ENCODE data around the gene CD53.

CD53 gene

DNA sequence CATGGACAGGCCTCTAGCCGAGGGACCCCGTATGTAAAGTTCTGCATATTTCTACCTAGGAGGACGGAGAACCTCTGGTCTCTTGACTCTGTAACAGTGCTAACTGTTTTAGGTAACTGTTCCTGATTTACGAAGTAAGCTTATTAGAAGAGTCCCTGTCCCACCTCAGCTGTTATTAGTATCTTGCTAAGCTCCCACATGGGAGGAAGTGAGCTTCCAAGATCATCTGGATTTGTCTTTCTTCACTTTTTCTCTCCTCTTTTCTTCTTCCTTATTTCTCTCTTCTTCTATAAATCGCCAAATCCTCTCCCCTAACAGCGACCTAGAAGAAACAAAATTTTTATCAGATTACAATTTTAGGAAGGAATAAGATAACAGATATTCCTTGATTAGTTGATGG lies 4.4 kb downstream of the CD53 start:
- no peak for DNase-seq

DNA sequence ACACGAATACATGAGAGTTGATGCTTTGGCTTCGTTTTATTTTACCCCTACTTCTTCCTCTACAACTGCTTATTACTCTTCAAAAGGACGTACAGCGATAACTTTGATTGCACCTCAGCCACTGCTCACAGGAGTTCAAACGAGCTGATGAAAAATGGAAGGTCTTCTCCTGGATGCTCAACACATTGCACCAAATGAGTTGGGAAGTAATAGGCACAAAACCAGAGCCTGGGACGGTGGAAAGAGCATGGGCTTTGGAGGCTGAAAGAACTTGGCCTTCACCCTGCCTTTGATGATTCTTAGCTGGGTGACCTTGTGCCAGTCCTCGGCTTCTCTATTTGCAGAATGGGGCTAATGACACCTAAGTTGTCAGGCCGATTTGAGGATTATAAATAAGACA lies 4.8 kb downstream of the CD53 start:
- DNase-seq, result no peak

DNA sequence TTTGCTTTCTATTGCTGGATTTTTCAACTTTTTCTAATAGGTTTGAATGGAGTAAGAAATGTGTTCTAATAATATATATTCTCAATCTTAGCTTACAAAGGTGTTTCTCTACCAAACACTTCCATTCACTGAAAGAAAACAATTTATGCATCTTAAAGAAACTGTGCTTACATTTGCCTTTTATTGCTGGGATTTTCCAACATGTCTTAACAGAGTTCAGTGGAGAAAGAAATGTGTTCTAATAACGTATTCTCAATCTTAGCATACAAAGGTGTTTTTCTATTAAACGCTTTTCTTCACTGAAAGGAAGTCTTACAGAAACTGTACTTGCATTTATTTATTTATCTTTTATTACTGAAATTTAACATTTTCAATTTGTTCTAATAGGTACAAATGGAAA lies 5.6 kb downstream of the CD53 start:
- no peak for DNase-seq

DNA sequence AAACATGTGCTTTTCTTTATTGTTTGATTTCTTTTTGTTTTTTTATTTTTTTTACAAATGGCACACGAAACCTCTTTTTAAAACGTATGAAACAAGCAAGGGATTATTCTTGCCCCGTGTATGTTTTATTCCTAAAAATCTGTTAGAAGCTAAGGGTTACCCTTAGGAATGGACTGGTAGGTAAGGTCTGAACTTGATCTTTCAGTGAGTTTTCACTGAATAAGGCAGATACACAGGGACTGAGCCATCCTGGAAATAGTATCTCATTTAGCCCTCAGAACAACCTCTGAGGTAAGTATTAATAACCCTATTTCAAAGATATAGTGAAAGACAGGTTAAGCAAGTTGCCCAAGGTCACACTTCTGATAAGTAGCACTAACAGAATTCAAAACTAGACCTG lies 6.0 kb downstream of the CD53 start:
- no peak for DNase-seq

DNA sequence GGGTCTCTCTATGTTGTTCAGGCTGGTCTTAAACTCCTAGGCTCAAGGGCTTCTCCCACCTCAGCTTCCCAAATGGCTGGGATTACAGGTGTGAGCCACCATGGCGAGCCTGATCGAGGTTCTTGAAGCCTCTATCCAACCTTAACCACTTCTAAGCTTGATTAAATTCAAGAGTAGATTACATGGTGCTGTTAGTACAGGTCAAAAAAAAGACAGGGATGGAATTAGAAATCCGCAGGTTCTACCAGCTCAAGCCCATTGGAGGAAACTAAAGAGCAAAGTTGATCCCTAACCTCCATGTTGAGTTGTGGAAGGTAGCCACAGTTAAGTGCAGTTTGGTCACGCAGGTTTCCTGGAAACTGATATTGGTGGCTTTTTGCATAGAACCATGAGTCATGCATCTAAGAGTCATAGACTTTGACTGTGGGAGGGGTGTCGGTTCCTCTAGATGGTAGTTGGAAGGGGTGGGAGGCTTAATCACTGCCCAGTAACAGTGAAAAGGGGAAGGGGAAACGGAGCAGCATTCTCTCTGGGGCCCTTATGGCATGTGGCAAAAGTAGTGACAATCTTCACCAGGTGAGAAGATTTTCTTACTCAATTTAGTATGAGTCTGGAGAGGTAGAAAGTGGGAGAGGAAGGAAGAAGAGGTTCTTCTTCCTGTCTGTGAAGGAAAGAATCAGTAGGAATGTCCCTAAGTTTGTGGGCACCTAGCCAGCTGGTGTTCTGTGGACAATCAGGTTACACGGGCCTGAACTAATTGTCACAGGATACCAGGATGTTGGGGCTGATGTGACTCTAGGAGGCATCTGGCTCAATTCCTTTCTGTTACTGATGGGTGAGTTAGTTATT lies 7.0 kb downstream of the CD53 start:
- DNase-seq, result peak; percentile 77

DNA sequence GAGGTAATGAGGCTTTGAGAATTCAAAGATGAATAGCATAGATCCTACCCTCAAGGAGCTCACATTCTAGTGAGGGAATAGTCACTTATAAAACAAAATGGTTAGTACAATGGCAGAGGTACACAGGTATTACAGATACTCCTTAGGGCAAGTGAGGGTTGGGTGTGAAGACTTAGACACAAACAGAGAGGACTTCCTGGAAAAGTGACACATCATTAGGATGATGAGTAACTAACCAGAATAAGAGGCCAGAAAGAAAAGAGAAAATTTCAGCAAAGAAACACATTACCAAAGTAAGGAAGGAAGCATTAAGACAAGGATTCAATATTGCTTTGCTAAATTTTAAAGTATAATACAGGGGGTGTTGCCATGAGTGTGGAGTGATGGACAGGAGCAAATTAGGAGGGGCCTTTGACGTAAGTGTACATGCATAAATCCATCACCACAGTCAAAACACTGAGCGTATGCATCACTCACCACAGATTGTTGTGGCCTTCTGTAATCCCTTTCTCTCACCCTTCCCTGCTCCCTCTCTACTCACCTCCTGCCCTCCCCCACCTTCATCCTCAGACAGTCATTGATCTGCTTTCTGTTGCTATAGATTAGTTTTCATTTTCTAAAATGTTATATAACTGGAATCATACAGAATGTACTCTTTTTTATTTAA lies 7.9 kb downstream of the CD53 start:
- peak; percentile 58 for DNase-seq

DNA sequence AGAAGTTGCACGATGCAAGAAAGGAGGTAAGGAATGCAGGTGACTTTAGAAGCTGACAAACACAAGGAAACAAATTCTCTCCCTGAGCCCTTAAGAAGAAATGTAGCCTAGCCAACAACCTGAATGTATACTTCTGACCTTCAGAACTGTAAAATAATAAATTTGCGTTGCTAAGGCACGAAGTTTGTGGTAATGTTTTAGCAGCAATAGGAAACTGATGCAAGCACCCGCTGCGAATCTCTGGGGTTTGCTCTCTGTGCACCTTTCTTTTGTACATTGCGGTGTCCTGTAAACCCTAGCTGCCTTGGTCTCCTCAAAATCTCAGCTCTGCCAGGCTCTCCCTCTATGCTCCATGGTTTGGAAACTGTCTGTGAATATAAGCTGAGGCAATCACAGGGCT lies 15.1 kb downstream of the CD53 start:
- no peak for DNase-seq

DNA sequence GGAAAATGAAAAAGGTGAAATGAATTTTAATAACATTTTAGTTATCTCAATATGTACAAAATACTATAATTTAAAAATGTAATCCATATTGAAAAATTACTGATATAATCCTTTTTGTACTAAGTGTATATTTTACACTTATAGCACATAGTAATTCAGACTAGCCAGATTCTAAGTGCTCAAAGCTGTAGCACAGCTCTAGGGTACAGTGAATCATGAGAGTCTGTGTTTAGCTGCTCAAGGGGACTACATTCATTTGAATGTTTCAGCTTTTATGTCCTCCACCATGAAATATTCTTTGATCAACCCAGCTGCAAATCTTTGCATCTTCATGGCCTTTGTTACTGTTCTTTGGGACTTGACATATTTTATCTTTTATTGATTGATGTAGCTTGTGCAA lies 15.7 kb downstream of the CD53 start:
- no peak for DNase-seq

DNA sequence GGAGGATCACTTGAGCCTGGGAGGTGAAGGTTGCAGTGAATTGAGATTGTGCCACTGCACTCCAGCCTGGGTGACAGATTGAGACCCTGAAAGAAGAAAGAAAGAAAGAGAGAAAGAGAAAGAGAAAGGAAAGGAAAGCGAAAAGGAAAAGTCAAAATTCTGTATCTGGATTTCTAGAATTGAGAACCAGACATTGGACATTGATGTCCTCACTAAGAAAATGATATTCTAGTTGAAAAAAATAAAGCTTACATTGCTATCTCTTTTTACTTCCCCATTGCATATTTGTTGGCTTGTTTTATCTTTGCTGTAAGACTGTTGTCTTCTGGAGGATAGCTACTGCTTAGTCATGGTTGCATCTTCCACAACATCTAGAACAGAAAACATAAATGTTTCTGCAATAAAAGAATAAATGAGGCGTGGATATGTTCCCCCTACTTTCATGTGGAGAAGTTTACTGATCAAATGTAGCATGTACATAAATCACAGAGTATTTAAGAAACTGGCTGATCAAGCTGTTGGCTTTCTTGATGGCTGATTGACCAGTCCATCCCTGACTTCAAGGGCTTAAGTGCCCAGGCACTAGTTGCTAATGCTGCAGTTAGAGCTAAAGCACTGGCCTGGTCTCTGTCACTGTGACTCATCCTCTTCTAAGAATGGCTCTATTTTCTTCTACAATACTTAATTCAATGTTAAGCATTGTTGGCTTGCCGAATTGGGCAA lies 17.7 kb downstream of the CD53 start:
- no peak for DNase-seq

DNA sequence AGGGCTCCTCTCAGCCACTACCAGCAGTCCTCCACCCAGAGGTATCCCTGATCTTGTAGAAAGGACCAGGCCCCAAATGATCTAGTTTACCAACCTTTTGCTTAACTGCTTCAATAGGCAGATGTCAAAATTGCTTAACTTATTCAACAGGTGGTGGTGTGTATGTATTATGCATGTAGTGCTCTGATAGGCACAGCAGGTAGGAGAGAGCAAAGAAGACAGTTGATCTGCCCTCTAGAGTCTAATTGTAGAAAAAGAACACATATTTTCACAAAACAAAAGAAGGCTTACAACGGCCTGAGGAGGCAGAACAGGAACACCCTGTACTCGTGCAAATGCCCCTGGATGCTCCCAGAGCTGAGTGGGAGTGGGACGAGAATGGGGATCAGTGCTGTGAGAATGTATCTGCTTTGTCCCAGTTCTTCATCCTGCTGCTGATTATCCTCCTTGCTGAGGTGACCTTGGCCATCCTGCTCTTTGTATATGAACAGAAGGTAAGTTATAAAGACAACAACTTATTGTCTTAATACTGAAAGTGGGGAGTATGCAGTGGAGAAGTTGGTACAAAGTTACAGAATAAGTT lies 21.1 kb downstream of the CD53 start:
- no peak for DNase-seq

DNA sequence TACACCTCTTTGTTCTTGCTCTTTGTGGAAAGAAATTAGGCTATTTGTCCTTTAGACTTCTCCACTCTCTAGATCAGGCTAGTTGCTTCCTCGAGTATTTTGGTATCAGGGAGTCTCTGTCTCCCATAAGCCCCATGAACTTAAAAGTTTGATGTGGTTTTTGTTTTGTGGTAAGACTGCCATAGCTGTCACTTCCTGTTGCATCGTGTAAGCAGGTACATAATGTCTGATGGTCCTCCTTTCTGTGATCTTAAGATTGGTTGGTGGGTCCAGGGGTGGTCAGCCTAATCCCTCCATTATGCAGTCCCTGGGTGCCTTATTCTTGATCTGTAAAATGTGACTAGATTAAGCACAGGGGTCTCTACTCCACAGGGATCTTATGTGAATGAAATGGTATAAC lies 23.1 kb downstream of the CD53 start:
- no peak for DNase-seq

DNA sequence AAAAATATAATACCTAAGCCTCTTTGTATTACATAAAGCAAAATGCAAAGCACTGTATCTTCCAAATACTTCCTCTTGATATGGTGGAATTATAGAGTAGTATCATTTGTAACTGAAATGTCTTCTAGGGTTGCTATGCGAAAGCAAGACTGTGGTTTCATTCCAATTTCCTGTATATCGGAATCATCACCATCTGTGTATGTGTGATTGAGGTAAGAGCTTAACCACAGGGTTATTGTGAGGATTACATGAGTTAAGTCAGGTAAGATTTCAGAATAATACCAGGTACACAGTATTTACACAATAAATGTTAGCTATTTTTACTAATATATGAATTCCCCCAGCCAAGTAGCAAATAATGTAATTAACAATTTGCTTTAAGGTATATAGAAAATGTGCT lies 24.7 kb downstream of the CD53 start:
- DNase-seq, result no peak

DNA sequence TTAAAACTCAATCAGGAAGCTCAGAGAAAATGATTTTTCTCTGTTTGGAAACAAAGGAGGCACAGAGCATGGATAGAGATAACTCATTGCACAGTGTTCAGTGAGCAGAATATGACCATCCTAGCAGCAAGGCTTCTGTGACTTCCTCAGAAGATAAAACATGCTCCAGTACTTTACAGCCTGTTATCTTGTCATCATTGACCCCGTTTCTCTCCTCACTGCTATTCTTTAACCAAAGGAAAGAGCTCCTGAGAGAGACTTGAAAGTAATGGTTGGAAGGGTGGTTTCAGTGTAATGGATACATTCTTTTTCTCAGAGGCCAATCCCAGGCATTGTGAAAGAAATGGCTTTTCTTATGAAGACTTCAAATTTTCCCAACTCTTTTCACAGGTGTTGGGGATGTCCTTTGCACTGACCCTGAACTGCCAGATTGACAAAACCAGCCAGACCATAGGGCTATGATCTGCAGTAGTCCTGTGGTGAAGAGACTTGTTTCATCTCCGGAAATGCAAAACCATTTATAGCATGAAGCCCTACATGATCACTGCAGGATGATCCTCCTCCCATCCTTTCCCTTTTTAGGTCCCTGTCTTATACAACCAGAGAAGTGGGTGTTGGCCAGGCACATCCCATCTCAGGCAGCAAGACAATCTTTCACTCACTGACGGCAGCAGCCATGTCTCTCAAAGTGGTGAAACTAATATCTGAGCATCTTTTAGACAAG lies 25.9 kb downstream of the CD53 start:
- DNase-seq, result no peak

DNA sequence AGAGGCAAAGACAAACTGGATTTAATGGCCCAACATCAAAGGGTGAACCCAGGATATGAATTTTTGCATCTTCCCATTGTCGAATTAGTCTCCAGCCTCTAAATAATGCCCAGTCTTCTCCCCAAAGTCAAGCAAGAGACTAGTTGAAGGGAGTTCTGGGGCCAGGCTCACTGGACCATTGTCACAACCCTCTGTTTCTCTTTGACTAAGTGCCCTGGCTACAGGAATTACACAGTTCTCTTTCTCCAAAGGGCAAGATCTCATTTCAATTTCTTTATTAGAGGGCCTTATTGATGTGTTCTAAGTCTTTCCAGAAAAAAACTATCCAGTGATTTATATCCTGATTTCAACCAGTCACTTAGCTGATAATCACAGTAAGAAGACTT lies 26.5 kb downstream of the CD53 start:
- DNase-seq, result no peak

DNA sequence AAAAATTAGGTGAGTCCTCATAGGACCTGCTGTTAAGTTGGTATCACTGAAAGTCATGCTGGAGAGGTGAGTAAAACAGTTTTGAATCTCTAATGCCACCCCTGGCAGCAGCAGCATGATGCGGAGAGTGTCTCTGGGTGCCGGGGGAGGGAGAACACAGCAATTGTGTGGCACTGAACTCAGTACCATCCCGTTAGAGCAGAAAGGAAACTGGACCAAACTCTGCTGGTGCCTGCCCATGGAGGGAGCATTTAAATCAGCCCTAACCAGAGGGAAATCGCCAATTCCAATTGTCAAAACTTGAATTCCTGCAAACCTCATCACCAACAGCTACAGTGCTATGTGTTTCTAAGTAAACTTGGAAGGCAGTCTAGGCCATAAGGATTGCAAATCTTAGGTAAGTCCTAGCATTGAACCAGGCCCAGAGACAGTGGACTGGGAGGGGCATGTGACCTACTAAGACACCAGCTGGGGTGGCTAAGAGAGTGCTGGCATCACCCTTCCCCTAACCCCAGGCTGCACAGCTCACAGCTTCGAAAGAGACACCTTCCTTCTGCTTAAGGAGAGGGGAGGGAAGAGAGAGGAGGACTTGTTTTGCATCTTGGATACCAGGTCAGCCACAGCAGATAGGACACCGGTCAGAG lies 30.0 kb downstream of the CD53 start:
- DNase-seq, result no peak

DNA sequence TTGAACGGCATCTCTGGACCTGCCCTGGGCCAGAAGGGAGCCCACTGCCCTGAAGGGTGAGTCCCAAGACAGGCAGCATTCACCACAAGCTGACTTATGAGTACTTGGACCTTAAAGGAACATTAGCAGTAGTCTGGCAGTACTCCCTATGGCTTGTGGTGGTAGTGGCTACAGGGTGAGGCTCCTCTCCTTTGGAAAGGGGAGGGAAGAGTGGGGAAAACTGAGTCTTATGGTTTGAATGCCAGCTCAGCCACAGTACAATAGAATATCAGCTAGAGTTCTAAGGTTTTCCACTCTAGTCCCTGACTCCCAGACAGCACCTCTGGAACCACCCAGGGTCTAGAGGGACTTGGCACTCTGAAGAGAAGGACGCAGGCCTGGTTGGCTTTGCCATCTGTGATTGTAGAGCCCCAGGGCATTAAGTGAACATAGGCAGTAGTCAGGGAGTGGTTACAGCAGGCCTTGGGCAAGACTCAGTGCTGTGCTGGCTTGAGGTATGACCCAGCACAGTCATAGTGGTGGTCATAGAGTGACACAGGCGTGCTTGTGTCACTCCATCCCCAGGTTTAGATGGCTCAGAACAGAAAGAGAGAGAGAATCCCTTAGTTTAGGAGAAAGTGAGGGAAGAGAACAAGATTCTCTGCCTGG lies 31.0 kb downstream of the CD53 start:
- DNase-seq, result no peak

DNA sequence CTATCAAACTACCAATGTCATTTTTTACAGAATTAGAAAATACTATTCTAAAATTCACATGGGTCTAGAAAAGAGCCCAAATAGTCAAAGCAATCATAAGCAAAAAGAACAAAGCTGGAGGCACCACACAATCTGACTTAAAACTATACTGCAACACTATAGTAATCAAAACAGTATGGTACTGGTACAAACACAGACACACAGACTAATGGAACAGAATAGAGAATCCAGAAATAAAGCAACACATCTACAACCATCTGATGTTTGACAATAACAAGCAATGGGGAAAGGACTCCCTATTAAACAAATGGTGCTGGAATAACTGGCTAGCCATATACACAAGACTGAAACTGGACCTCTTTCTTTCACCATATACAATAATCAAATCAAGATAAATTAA lies 39.8 kb downstream of the CD53 start:
- no peak for DNase-seq

DNA sequence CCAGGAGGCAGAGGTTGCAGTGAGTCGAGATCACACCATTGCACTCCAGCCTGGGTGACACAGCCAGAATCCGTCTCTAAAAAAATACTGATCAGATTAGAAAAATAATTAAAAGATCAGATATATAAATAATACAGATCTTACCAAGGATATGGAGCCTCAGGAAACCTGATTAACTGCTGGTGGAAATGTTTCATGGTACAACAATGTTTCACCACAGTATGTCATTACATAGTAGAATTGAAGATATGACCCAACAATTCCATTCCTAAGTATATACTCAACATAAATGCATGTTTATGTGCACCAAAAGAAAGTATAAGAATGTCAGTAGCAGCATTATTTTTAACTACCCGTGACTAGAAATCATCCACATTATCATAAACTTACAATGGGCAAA lies 41.7 kb downstream of the CD53 start:
- DNase-seq, result no peak

DNA sequence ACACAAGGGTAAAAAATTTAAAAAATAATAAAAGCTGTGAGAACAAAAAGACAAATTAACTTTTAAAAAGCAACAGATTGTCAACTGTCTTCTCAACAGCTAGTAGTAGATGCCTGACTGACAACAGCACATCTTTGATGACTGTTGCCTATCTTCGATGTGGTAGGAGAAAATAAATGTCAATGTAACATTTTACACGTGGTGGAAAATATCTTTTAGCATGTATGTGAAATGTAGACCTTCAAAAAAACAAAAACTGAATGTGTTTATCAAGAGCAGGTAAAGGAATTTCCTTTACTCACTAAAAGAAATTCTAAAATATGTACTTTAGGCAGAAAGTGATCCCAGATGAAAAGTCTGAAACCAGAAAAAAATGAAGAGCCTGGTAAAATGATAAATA lies 42.9 kb downstream of the CD53 start:
- no peak for DNase-seq

DNA sequence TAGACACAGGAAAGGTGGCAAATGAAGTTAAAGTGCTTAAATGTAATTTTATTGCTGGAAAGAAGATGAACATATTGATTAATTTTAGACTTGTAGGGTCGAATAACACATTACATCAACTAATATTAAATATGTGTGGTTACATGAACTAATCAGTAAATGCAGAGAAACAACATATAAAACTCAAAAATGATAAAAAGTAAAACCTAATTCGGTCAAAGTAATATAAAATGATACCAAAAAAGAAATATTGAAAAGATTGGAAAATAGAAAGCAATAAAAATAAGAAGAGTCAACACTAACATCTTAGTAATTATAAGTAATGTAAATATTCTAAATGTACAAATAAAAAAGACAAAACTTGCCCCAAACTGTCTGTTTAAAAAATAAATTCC lies 43.3 kb downstream of the CD53 start:
- no peak for DNase-seq

DNA sequence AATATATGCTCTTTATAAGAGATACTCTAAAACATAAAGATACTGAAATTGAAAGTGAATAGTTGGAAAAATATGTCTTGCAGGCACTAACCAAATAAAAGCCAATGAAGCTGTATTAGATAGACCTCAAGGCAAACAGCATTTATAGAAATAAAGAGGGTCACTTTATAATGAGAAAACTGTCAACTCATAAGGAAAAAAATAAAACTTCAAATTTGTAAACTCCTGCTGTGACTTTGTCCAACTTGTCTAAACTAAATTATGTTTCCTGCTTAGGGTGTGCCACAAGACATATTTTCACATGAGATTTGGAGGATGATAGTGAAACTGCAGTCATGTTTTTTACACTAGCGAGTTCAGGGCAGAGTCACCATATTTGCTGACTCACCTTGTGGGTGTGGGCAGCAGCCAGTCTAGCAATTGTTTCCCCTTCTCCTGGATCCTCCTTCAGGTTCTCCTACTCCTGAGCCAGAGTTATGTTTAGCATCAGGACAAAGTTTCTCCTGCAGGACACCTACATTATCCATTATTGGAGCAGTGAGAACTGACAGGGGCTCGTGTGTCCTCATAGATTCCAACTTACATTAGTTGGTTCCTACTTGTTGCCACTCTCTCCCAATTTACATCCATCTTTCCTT lies 43.8 kb downstream of the CD53 start:
- DNase-seq, result no peak

Measured in CD4-positive, alpha-beta T cell treated with Interleukin-15 for 1 hour (primary cell).